T-helper 2 cell treated with Interferon-gamma antibody and Interleukin-4, amounts not matched to agents 5 μg/mL and 100 μg/mL, for 36 hours (primary cell): ENCODE data around the gene IER3.
A peak's percentile ranks its signal among the peaks of the same experiment; 100 is the strongest.

Experiments used
- DNase-seq: peaks from one replicate; pipeline ENCODE4 v3.0.0; 2021; ENCODE audit warnings: low spot score
- H3K27ac Mint-ChIP-seq: one replicate; pipeline ENCODE4 v1.8.0; 2021; ENCODE audit warnings: mild to moderate bottlenecking, mixed read lengths
- H3K27me3 Mint-ChIP-seq: one replicate; pipeline ENCODE4 v1.8.0; 2021; ENCODE audit warnings: low read depth, mixed read lengths
- H3K36me3 Mint-ChIP-seq: one replicate; pipeline ENCODE4 v1.8.0; 2021; ENCODE audit warnings: low read depth, mixed read lengths
- H3K4me1 Mint-ChIP-seq: one replicate; pipeline ENCODE4 v1.8.0; 2021; ENCODE audit warnings: low read depth, mixed read lengths
- H3K4me3 Mint-ChIP-seq: one replicate; pipeline ENCODE4 v1.8.0; 2022; ENCODE audit warnings: mild to moderate bottlenecking, moderate library complexity, mixed read lengths
- H3K9me3 Mint-ChIP-seq: one replicate; pipeline ENCODE4 v1.8.0; 2021; ENCODE audit warnings: mixed read lengths

IER3 gene, protein sequence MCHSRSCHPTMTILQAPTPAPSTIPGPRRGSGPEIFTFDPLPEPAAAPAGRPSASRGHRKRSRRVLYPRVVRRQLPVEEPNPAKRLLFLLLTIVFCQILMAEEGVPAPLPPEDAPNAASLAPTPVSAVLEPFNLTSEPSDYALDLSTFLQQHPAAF

DNA sequence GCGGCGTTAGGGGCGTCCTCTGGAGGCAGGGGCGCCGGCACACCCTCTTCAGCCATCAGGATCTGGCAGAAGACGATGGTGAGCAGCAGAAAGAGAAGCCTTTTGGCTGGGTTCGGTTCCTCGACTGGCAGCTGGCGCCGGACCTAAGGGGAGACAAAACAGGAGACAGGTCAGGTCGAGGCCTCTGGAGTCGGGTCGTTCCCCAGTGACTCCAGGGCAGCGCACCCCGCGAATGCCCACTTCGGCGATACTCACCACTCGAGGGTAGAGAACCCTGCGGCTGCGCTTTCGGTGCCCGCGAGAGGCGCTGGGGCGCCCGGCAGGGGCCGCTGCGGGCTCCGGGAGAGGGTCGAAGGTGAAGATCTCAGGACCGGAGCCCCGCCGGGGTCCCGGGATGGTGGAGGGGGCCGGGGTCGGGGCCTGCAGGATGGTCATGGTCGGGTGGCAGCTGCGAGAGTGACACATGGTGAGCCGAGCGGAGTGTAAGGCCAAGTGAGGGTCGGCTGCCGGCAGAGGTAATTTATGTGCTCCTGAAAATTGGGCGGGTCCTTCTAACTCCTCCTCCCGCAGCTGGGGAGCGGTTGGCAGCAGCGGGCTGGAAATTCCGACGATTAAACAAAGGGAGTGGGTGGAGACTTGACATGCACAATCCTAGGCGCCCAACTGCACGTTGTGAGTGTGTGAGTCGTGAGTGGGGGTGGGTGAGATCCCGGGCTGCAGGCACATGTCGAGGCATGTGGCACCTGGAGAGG, at the start of gene IER3:
Gene IER3, minus strand, starts transcription at position 494 of the 752 bp plus-strand sequence. Its CDS starts 29 bp downstream, at position 465.
- H3K4me1 Mint-ChIP-seq = peaks cover 45% of the 10 kb centered on the region
- H3K27me3 Mint-ChIP-seq = no peaks in the 10 kb centered on the region
- DNase-seq = peak; percentile 89
- H3K27ac Mint-ChIP-seq = peak within 1 kb of the TSS; percentile 92
- peaks cover 32% of the 10 kb centered on the region for H3K36me3 Mint-ChIP-seq
- no peaks in the 10 kb centered on the region for H3K9me3 Mint-ChIP-seq
- peak within 1 kb of the TSS; percentile 95 for H3K4me3 Mint-ChIP-seq

DNA sequence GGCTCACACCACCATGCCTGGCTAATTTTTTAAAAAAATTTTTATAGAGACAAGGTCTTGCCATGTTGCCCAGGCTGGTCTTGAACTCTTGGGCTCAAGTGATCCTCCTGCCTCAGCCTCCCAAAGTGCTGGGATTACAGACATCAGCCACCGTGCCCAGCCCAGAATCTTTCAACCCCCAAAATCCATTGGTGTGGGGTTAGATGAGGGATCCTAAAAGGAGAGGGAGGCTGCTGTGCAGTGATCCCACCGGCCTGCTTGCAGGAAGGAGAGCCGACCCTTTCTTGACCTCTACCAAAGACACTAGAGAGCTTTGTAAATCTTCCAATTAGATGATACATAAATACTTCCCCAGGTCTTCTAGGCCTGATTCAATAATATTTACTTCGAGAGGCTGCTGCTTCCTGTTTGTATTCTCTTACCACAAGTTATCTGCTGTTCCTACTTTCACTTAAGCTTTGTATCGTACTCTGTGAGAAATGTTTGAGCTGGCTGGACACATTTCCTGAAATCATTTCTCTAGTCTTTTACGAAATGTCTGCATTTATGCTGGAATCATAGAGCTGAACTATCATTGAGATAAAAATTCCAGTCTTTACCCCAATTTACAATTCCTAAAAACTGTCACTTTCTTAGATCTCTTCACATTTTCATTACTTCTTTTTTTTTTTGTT, 49.3 kb upstream of the IER3 start:
- H3K27ac Mint-ChIP-seq = peak overlapping the region; percentile 90
- no peaks in the 10 kb centered on the region for H3K27me3 Mint-ChIP-seq
- H3K9me3 Mint-ChIP-seq = no peaks in the 10 kb centered on the region
- peak overlapping the region; percentile 72 for H3K4me3 Mint-ChIP-seq
- H3K4me1 Mint-ChIP-seq = peaks cover 40% of the 10 kb centered on the region
- no peak for DNase-seq
- peaks cover 2% of the 10 kb centered on the region for H3K36me3 Mint-ChIP-seq

DNA sequence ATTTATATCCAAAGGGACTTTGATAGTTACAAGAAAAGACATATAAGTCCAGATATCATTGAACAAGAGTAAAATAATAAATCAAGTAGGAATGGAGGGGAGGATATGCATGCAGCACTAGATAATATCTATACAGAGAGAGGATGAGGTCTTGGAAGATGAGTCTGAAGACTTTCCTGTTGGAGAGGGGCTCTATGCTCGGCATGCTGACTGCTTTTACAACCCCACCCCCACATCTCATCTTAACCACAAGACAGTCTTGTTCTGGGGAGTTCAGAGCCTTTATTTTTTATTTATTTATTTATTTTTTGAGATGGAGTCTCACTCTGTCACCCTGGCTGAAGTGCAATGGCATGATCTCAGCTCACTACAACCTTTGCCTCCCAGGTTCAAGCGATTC, 48.4 kb upstream of the IER3 start:
- Mint-ChIP-seq H3K27me3 (no peaks in the 10 kb centered on the region), H3K36me3 (no peaks in the 10 kb centered on the region), H3K4me3 (peak overlapping the region; percentile 16), H3K27ac (peak overlapping the region; percentile 33), H3K4me1 (peaks cover 48% of the 10 kb centered on the region), H3K9me3 (no peaks in the 10 kb centered on the region)
- no peak for DNase-seq

DNA sequence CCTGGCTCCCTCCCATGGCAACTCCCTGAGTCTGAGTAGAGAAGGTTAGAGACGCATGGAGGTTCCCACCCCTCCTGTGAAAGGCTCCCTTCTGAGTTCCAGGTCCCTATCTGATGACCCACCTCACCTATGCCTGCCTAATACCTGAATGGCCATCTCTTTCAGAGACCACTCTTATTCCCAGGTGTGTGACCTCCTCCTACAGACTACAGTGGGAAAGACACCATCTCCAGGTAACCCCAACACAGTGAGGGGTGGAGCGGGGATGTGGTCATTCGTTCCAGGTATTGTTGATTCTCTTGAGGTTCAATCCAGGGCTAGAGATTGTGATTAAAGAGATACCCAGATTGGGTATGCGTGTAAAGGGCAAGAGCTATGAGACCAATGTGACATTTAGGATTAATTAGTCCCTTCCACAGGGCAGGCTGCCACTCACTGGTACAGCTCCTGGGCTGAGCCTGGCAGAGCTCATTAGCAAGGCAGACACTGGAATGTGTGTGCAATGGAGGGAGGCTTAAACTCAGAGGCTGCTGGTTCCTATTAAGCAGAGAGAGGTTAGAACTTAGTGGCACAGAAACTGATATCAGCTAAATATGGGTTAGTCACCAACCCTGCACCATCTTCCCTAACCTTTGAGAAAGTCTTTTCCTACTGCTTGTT, 46.5 kb upstream of the IER3 start:
- Mint-ChIP-seq H3K36me3 (peaks cover 7% of the 10 kb centered on the region), H3K4me1 (peaks cover 59% of the 10 kb centered on the region), H3K4me3 (no peak overlapping the region), H3K27me3 (no peaks in the 10 kb centered on the region), H3K9me3 (peaks cover 5% of the 10 kb centered on the region), H3K27ac (no peak overlapping the region)
- DNase-seq = no peak

DNA sequence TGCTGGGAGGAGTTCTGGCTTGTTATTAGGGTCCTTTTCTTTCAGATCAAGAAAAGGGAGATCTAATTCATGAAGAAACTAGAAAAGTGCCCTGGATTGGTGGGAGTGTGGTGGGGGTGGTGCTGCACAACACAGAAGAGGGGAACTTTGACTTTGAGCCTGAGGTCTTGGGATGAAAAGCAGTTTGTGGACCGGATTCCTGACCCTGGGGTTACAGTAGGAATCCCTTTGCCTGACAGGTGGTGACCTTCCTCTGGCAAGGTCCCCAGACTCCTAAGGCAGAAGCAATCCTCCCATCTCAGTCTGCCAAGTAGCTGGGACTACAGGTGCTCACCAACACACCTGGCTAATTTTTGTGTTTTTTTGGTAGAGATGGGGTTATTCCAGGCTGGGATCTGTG, 45.3 kb upstream of the IER3 start:
- Mint-ChIP-seq H3K9me3 (peaks cover 9% of the 10 kb centered on the region), H3K36me3 (peaks cover 7% of the 10 kb centered on the region), H3K27ac (no peak overlapping the region), H3K4me1 (peaks cover 61% of the 10 kb centered on the region), H3K27me3 (no peaks in the 10 kb centered on the region), H3K4me3 (peak overlapping the region; percentile 57)
- no peak for DNase-seq

DNA sequence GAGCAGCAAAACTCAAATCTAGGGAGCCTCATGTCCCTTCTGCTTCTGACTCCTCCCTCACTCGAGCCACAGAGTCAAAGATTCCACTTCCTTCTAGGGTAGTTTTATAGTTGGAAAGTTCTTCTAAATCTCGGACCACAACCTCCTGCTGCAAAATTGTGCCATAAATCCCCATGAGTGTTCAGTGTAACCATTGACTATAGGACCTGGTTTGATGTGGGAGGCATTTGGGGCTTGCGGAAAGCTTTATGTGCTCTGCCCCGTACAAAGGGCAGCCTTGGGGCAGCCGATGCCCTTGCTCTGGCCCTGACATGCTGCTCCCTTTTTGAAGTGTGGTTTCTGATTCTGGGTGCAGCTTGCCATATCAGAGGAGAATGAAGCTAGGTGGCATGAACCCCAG, 43.6 kb upstream of the IER3 start:
- peak overlapping the region; percentile 74 for H3K4me3 Mint-ChIP-seq
- H3K27ac Mint-ChIP-seq = peak overlapping the region; percentile 87
- H3K27me3 Mint-ChIP-seq = no peaks in the 10 kb centered on the region

DNA sequence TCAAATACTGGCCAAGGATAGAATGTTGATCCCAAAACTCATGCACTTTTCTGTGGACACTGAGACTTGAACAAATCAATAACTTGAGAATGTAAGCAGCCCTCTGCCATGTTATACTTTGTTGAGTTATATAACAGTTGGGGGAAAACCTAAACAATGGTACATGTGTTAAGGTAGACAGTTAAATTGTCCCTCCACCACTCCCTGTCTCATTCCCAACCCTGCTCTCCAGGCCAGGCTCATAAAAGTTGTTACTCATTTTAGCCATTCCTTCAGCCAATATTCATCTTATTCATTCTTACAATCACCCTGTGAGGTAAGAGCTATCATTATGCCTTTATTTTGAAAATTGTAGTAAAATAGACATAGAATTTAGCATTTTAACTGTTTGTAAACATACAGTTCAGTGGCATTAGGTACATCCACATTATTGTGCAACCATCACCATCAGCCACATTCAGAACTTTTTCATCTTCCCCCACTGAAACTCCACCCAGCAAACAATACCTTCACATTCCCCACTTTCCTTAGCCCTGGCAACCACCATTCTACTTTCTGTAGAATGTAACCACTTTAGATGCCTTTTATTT, 38.2 kb upstream of the IER3 start:
- no peak for DNase-seq

More for the DNA sequence above, 43.6 kb upstream of the IER3 start:
- Mint-ChIP-seq H3K4me1 (peaks cover 54% of the 10 kb centered on the region), H3K9me3 (peaks cover 9% of the 10 kb centered on the region), H3K36me3 (peaks cover 7% of the 10 kb centered on the region)
- peak; percentile 66 for DNase-seq

DNA sequence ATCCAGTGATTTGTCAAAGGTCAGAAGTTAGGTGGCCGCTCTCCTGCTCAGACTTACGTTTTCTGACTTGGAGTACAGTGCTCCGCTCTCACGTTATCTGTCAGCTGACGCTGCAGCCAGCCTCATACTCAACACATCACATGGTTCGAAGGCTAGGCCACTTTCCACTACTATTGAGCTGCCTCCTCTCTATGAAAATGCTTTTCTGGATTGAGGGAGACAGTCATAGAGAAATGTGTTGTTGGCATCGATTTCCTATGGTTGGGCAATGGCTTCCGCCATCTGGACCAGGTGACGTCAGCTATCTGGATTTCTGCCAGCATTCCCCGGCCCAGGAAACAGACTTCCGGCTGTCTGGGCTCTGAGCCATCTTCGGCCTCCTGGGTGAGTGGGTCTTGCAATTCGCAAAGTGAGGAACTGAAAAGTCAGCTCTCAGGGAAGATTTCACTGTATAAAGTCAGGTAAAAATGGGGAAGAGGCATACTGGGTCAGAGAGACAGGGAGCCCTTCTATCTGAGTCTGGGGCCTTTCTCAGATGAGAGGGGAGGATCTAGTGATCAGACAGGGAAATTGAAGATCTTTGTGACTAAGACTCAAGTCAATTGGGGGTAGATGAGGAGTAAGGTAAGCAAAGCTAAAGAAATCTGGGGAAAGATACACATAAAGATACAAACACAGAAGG, 37.5 kb upstream of the IER3 start:
- no peak for DNase-seq
- Mint-ChIP-seq H3K4me3 (peak overlapping the region; percentile 53), H3K27me3 (no peaks in the 10 kb centered on the region), H3K9me3 (peaks cover 8% of the 10 kb centered on the region), H3K27ac (no peak overlapping the region), H3K36me3 (peaks cover 6% of the 10 kb centered on the region), H3K4me1 (peaks cover 60% of the 10 kb centered on the region)

More for the DNA sequence above, 38.2 kb upstream of the IER3 start:
- Mint-ChIP-seq H3K4me1 (peaks cover 57% of the 10 kb centered on the region), H3K36me3 (peaks cover 7% of the 10 kb centered on the region), H3K27ac (no peak overlapping the region), H3K27me3 (no peaks in the 10 kb centered on the region), H3K4me3 (no peak overlapping the region), H3K9me3 (peaks cover 9% of the 10 kb centered on the region)

DNA sequence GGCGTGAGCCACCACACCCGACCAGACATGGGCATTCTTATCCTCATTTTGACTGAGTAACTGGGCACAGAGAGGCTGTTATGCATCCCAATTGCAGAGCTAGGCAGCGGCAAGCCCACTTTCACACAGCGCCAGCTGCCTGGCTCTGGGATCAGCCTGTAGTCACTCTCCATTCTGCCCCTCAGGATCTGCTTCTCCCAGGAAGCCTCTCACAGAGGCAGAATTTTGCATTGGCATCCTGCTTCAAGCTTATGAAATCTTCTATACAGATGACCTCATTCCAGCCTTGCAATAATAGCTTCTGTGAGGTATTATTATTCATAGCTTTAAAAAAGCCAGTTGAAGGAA, 37.0 kb upstream of the IER3 start:
- Mint-ChIP-seq H3K9me3 (peaks cover 4% of the 10 kb centered on the region), H3K4me1 (peaks cover 55% of the 10 kb centered on the region)

DNA sequence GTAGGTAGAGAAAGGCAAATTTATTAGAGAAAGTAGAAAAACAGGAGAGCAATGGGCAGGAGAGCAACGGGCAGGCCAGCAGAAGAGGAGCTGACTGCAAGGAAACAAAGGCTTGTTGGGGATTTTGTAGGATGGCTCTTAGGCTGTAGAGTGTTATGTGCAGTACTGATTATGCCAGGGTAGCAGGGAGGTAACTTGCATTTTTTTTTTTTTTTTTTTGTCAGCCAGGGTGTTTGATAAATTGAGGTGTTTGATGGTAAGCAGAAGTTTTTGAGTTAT, 36.2 kb upstream of the IER3 start:
- no peak overlapping the region for H3K4me3 Mint-ChIP-seq
- DNase-seq = no peak
- no peak overlapping the region for H3K27ac Mint-ChIP-seq
- peaks cover 4% of the 10 kb centered on the region for H3K9me3 Mint-ChIP-seq
- no peaks in the 10 kb centered on the region for H3K36me3 Mint-ChIP-seq
- no peaks in the 10 kb centered on the region for H3K27me3 Mint-ChIP-seq
- peaks cover 50% of the 10 kb centered on the region for H3K4me1 Mint-ChIP-seq

More for the DNA sequence above, 37.0 kb upstream of the IER3 start:
- H3K27ac Mint-ChIP-seq = no peak overlapping the region
- peaks cover 2% of the 10 kb centered on the region for H3K36me3 Mint-ChIP-seq
- no peaks in the 10 kb centered on the region for H3K27me3 Mint-ChIP-seq
- no peak for DNase-seq
- no peak overlapping the region for H3K4me3 Mint-ChIP-seq

DNA sequence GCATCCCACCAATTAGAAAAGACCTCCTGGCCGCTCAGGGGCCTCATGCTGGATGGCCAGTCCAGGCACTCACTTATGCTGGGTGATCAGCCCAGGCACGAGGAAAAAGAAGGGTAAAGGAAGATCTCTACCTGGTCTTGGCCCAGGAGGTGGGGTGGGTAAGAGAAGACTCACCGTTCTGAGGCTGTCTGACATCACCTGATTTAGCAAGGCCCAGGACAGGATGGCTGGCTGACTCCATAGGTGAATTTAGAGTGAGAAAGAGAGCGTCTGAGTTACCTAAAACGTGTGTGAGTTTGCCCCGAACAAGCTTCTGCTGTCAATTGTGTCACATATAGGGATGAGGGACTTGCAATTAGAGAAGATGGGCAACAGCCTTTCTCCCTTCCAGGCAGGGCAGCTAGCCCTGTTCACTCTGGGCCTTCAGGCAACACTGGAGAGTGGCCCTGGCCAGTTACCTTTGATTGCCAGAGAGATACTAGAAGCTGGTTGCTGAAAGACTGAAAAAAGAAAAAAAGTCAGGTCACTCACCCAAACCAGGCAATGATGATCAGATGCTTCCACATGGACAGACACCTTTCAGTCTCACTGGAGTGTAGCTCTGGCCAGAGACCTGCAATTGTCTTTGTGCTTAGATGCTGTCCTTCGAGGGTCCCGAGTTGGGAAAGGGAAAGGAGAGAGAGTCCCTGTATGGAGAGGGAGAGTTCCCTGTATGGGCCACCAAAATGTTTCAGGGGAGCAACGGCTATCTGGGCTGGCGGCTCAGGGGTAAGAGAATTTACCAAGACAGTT, 35.7 kb upstream of the IER3 start:
- DNase-seq = no peak
- Mint-ChIP-seq H3K9me3 (peaks cover under 1% of the 10 kb centered on the region), H3K27ac (no peak overlapping the region), H3K36me3 (no peaks in the 10 kb centered on the region), H3K4me1 (peaks cover 46% of the 10 kb centered on the region), H3K27me3 (no peaks in the 10 kb centered on the region), H3K4me3 (no peak overlapping the region)

DNA sequence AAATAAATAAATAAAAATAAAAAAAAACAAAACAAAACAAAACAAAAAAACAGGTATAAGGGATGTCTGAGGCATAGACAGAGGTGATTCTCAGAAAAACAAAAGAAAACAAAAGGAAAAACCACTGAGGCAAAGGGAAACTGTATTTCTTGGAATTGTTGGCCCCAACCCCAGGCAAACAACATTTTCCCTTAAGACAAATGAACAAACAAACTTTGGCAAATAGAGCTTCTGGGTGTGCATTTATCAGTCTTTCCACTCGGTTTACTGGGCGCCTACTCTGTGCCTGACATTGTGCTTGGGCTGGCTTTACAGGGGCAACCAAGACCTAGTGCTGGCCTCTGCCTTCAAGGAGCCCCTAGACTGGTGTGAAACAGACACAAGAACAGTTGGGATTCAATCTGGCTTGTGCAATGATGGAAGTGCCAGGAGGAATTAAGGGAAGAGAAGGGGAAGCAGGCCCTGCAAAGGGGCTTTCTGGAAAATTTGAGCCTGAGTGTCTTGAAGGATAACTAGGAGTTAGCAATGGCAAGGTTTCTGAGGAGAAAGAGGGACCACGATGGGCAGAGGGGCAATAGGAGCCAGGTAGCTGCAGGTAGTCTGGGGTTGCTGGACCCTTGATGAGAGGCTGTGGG, 33.8 kb upstream of the IER3 start:
- DNase-seq = no peak
- Mint-ChIP-seq H3K4me3 (peak overlapping the region; percentile 39), H3K27ac (no peak overlapping the region), H3K9me3 (no peaks in the 10 kb centered on the region), H3K36me3 (no peaks in the 10 kb centered on the region), H3K27me3 (no peaks in the 10 kb centered on the region), H3K4me1 (peaks cover 50% of the 10 kb centered on the region)

DNA sequence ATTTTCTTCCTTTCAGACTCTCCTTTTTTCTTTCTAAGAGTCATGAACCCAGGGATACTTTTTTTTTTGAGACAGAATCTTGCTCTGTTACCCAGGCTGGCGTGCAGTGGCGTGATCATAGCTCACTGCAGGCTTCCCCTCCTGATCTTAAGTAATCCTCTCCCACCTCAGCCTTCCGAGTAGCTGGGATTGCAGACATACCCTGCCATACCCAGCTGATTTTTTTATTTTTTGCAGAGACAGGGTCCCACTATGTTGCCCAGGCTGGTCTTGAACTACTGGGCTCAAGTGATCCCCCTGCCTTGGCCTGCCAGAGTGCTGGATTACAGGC, 32.8 kb upstream of the IER3 start:
- H3K36me3 Mint-ChIP-seq = no peaks in the 10 kb centered on the region
- peak overlapping the region; percentile 17 for H3K4me3 Mint-ChIP-seq
- H3K4me1 Mint-ChIP-seq = peaks cover 52% of the 10 kb centered on the region
- no peak overlapping the region for H3K27ac Mint-ChIP-seq
- no peaks in the 10 kb centered on the region for H3K9me3 Mint-ChIP-seq
- DNase-seq = no peak
- no peaks in the 10 kb centered on the region for H3K27me3 Mint-ChIP-seq
